ENCODE results near the gene ZNF555.
A peak's percentile ranks its signal among the peaks of the same experiment; 100 is the strongest.

The ZNF555 gene

DNA sequence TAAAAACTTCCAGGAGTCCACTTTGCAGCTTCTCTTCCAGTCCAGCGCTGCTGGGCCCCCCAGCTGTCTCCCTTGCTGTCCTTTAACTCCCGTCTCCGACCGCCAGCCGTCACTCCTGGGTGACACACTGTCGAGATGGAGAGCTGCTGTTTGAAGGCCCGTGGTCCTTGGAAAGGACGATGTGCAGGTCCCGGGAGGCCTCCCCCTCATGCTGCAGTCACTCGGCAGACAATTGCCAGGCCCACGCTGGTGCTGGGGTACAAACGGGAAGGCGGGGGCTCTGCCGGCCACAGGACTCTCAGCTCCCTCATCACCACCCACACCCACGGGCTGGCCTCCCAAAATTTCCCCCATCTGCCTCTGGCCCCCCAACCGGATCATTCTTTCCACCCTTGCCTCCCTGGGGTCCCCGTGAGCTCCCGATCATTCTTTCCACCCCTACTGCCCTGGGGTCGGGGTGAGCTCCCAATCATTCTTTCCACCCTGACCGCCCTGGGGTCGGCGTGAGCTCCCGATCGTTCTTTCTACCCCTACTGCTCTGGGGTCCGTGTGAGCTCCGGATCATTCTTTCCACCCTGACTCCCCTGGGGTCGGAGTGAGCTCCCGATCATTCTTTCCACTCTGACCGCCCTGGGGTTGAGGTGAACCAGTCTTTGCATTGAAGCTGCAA is 37.7 kb upstream of the ZNF555 start:
- H3K36me3 Mint-ChIP-seq: peaks cover 16% of the 10 kb centered on the region
- H3K27ac Mint-ChIP-seq: no peak overlapping the region
- no peaks in the 10 kb centered on the region for H3K4me1 Mint-ChIP-seq
- no peak for DNase-seq
- no peaks in the 10 kb centered on the region for H3K27me3 Mint-ChIP-seq
- H3K4me3 Mint-ChIP-seq: no peak overlapping the region
- CTCF ChIA-PET: no interaction called here
- H3K9me3 Mint-ChIP-seq: no peaks in the 10 kb centered on the region

DNA sequence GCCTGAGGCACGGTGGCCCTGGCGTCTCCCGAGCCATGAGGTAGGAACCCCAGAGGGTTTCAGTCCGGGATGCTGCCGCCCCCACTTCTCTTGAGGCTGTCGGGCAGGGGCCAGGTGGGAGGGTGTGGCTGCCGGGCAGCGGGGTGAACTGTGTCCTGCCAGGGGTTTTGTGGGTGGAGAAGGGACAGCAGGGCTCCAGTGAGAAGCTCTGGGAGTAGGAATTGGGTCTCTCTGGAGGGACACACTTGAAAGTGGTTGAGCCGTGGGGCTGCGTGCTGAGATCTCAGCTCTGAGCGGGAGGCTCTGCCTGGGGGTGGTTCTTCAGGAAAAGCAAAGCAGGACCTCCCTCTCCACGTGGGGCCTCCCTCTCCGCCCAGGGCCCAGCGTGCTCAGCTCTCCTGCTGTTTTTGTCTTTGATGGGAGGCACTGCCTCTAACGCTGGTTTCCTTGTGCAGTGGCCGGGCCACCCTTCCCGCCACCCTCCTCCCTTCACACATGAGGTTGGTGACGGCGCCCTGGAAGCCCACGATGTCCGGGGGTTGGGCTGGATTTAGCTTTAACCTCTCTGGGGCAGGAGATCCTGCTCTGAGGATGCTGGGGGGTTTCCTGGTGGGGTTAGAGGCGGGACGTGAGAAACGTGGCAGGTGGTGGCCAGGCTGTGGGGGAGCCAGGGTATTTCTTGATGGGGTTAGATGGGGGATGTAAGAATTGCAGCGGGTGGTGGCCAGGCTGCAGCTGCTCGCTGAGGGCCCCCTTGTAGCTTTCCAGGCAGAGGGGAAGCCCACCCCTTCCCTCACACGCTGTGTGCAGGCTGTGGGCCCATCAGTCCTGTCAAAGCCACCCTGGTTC is 36.9 kb upstream of the ZNF555 start:
- CTCF ChIA-PET: no interaction called here
- Mint-ChIP-seq H3K27ac (no peak overlapping the region), H3K9me3 (no peaks in the 10 kb centered on the region), H3K27me3 (no peaks in the 10 kb centered on the region), H3K36me3 (peaks cover 22% of the 10 kb centered on the region), H3K4me3 (no peak overlapping the region), H3K4me1 (no peaks in the 10 kb centered on the region)
- no peak for DNase-seq

DNA sequence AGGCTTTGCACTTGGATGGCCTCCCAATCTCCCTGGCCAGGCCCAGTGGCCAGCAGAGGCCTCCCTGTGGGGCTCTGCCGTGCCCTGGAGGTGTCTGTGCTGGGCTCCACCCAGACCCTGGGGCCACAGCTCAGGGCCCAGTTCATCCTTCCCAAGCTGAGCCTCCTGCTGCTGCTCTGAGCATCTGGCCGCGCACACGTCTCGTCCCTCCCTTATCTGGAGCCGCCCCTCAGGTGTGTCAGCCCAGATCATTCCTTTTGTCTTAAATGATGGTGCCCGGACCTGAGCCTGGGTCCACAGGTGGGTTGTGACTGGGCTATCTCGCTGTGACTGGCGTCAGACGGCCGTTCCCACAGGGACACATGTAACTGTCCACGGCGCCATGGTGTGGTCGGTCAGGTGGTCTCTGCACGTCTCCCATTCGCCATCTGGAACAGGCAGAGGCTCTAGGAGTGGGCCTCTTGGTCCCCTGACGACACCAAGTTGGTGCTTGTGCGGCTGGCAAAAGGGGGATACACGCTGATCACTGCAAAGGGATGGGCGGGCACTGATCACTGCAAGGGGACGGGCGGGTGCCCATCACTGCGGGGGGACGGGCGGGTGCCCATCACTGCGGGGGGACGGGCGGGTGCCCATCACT is 35.9 kb upstream of the ZNF555 start:
- Mint-ChIP-seq H3K4me1 (no peaks in the 10 kb centered on the region), H3K27me3 (no peaks in the 10 kb centered on the region), H3K4me3 (no peak overlapping the region), H3K36me3 (peaks cover 22% of the 10 kb centered on the region), H3K27ac (no peak overlapping the region), H3K9me3 (no peaks in the 10 kb centered on the region)
- no peak for DNase-seq
- CTCF ChIA-PET: no interaction called here

DNA sequence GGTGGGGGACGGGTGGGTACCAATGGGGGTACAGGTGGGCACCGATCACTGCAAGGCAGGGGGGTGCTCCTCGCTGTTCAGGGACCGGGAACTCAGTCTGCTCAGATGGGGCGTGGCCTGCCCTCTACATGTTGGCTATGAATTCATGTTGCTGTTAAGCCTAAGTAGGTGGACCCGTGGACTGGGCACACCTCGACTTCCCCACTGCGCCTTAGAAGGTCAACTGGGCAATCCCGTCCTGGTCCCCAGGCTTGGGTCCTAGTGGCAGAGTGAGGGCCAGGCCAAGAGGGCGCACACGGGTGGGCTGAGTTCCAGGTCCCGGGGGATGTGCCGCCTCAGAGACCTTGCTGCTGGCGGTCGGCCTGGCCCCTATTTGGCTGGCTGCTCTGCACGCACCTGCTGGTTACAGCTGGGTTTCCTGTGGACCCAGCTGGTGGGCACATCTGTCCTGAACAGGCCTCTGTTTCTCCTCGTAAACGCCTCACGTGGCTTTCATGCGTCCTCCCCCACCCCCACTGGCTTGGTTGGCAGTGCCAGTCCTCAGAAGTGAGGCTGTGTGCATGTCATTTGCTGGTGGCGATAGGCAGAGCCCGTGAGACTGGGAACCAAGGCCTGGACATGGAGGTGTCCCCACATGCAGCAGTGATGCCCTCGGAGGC is 35.2 kb upstream of the ZNF555 start:
- CTCF ChIA-PET: no interaction called here
- Mint-ChIP-seq H3K4me1 (no peaks in the 10 kb centered on the region), H3K27me3 (no peaks in the 10 kb centered on the region), H3K36me3 (peaks cover 19% of the 10 kb centered on the region), H3K27ac (no peak overlapping the region), H3K4me3 (no peak overlapping the region), H3K9me3 (no peaks in the 10 kb centered on the region)
- no peak for DNase-seq

DNA sequence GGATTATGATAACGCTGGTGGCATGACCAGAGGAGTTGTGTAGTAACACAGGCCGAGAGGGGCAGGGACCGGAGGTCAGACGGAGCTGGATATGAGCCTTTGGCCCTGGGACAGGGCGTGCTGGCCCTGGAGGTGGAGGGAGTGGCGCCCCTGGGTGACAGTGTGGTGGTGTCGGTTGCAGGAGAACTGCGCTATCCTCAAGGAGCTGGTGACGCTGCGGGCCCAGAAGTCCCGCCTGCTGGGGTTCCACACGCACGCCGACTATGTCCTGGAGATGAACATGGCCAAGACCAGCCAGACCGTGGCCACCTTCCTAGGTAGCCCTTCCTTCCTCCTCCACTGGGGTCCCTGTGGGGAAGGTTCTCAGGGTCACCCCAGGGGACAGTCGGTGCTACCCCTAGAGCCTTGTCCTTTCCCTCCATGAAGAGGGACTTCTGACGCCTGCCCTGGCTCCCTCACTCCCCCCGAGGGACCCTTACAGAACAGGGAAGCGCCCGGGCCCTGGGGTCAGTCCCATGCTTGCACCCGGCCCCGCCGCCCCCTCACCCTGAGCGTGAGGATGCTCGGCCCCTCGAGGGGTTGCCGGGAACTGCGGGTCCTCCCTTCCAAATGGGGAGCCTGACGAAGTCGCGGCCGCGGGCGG is 34.4 kb upstream of the ZNF555 start:
- CTCF ChIA-PET: interaction anchor here (0.7 kb wide), 1 partner anchor 144 kb away, joined by 3 read pairs; no protein-coding TSS in a partner anchor
- no peaks in the 10 kb centered on the region for H3K4me1 Mint-ChIP-seq
- peaks cover 17% of the 10 kb centered on the region for H3K36me3 Mint-ChIP-seq

DNA sequence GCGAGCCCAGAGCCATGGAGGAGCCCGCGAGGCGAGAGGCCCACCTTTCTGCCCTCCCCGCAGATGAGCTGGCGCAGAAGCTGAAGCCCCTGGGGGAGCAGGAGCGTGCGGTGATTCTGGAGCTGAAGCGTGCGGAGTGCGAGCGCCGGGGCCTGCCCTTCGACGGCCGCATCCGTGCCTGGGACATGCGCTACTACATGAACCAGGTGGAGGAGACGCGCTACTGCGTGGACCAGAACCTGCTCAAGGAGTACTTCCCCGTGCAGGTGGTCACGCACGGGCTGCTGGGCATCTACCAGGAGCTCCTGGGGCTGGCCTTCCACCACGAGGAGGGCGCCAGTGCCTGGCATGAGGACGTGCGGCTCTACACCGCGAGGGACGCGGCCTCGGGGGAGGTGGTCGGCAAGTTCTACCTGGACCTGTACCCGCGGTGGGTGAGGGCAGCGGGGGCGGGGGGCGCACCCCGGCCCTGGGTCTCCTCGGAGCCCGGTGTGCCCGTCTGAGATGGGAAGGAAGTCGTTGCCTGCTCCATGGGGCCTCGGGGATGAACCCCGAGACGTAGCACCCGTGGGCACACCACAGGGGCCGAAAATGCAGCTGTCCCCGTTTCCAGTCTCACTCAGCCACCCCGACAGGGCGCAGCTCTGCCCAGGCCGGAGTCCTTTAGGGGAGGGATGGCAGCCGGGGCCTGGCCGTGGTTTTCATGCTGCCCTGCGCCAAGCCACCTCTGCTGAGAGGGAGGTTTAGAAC is 33.7 kb upstream of the ZNF555 start:
- CTCF ChIA-PET: no interaction called here
- DNase-seq: no peak
- Mint-ChIP-seq H3K27me3 (no peaks in the 10 kb centered on the region), H3K36me3 (peaks cover 14% of the 10 kb centered on the region), H3K27ac (no peak overlapping the region), H3K9me3 (no peaks in the 10 kb centered on the region), H3K4me3 (no peak overlapping the region), H3K4me1 (no peaks in the 10 kb centered on the region)

More for the DNA sequence above, 34.4 kb upstream of the ZNF555 start:
- H3K9me3 Mint-ChIP-seq: no peaks in the 10 kb centered on the region
- no peak overlapping the region for H3K4me3 Mint-ChIP-seq
- H3K27ac Mint-ChIP-seq: no peak overlapping the region
- DNase-seq: no peak
- no peaks in the 10 kb centered on the region for H3K27me3 Mint-ChIP-seq

DNA sequence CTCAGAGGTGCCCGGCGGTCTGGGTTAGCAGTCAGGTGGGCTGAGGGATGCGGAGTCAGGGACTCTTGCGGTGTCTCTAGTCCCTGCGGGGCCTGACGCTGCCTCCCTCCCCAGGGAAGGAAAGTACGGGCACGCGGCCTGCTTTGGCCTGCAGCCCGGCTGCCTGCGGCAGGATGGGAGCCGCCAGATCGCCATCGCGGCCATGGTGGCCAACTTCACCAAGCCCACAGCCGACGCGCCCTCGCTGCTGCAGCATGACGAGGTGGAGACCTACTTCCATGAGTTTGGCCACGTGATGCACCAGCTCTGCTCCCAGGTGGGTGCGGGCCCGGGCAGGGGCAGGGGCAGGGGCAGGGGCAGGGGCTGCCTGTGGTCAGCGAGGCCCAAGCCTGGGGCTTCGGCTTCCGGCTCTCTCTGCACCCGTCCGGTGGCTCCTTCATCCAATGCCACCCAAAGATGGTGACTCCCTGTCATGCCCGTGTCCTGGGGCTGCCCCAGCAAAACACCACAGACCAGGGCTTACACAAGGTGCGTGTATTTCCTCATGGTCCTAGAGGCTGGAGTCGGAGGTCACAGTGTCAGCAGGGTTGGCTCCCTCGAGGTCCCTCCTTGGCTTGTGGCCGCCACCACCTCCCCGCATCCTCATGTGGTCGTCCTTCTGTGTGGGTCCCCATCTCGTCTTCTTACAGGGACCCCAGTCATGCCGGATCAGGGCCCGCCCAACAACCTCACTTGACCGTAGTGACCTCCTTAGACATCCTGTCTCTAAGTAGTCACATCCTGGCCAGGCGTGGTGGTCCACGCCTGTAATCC is 32.9 kb upstream of the ZNF555 start:
- H3K4me1 Mint-ChIP-seq: no peaks in the 10 kb centered on the region
- no peaks in the 10 kb centered on the region for H3K9me3 Mint-ChIP-seq
- DNase-seq: no peak
- no peak overlapping the region for H3K27ac Mint-ChIP-seq
- no peaks in the 10 kb centered on the region for H3K27me3 Mint-ChIP-seq
- no peak overlapping the region for H3K4me3 Mint-ChIP-seq
- CTCF ChIA-PET: no interaction called here
- H3K36me3 Mint-ChIP-seq: peaks cover 11% of the 10 kb centered on the region

DNA sequence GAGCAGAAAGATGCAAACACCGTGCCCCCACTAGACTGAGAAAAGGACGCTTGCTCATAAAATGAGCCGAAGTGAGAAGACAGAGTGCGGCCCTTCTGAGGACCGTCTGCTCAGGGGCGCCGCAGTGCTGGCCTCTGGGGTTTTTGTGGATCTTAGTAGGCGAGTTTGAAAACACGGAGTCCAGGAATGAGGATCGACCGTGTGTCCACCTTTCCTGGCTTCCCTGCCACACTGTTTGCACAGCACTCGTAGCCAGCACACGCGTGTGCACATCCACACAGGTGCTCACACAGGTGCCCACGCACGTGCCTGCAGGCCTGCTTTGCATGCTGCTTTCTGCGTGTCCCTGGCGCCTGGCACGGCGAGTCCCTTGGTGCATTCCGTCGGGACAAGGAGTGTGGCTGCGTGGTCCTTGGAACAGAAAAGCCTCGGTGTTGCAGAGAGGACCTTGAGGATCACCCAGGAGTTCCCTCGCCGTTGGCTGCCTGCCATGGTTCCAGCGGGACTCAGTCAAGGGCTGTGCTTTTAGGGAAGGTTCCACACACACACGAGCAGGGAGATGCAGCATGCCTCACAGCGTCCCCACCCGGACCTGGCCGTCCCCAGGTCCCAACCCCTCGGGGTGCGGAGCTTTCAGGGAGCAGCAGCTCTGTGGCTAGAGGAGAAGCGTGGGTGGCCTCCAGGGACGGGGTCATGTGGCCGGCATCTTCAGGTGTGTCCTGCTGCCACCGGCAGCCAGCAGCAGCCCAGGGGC is 31.7 kb upstream of the ZNF555 start:
- CTCF ChIA-PET: no interaction called here
- H3K27ac Mint-ChIP-seq: no peak overlapping the region
- peaks cover 11% of the 10 kb centered on the region for H3K36me3 Mint-ChIP-seq
- DNase-seq: no peak
- H3K4me3 Mint-ChIP-seq: no peak overlapping the region
- H3K27me3 Mint-ChIP-seq: no peaks in the 10 kb centered on the region
- H3K9me3 Mint-ChIP-seq: no peaks in the 10 kb centered on the region
- no peaks in the 10 kb centered on the region for H3K4me1 Mint-ChIP-seq

DNA sequence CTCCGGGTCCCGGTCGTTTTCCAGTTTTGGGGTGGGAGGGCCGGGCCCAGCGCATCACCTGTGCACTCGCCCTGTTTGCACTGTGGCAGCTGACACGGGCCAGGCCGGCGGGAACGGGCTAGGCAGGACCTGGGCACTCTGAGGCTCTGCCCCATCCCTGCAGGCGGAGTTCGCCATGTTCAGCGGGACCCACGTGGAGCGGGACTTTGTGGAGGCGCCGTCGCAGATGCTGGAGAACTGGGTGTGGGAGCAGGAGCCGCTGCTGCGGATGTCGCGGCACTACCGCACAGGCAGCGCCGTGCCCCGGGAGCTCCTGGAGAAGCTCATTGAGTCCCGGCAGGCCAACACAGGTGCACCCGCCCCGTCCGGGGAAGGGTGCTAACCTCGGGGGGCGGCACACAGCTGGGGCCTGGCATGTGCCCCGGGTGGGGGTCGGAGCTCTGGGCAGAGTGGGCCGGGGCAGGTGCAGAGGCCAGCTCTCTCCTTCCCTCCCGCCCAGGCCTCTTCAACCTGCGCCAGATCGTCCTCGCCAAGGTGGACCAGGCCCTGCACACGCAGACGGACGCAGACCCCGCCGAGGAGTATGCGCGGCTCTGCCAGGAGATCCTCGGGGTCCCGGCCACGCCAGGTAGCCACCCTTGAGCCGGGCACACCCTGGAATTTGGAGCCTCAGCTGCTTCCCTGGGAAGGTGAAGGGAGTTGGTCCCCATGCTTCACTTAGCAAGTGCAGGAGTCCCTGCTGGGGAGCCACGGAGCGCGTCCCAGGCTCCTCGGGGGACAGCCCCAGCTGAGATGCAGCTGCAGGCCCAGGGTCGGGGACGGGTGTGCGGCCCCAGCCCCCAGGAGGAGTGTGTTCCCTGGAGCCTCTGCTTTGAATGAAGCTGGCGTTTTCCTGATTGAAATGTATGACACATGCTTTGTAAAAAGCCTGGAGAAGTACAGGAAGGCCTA is 30.9 kb upstream of the ZNF555 start:
- CTCF ChIA-PET: no interaction called here
- H3K9me3 Mint-ChIP-seq: no peaks in the 10 kb centered on the region
- no peaks in the 10 kb centered on the region for H3K27me3 Mint-ChIP-seq
- DNase-seq: no peak
- no peak overlapping the region for H3K27ac Mint-ChIP-seq
- H3K4me3 Mint-ChIP-seq: no peak overlapping the region
- H3K36me3 Mint-ChIP-seq: peaks cover 9% of the 10 kb centered on the region
- H3K4me1 Mint-ChIP-seq: no peaks in the 10 kb centered on the region

DNA sequence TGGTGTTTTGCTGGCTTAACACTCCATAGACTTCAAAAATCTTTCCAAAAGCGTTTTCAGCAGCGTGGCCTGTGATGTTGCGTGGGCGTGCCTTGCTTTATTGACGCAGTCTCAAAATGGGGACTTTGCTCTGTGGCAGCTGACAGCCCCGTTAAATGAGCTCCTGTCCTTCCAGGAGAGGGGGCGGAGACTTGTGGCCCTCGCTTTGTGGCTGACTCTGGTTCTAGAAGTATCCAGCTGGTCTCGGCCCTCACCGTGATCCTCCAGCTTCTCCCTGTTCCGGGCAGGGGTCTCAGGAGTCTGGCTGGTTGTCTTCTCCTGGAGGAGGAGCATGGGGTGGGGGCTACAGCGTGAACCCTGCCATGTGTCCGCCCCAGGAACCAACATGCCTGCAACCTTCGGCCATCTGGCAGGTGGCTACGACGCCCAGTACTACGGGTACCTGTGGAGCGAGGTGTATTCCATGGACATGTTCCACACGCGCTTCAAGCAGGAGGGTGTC is 30.0 kb upstream of the ZNF555 start:
- no peak for DNase-seq
- H3K9me3 Mint-ChIP-seq: no peaks in the 10 kb centered on the region
- peak overlapping the region; percentile 7 for H3K27ac Mint-ChIP-seq
- H3K4me1 Mint-ChIP-seq: no peaks in the 10 kb centered on the region
- CTCF ChIA-PET: no interaction called here
- H3K36me3 Mint-ChIP-seq: peaks cover 7% of the 10 kb centered on the region
- no peaks in the 10 kb centered on the region for H3K27me3 Mint-ChIP-seq
- H3K4me3 Mint-ChIP-seq: no peak overlapping the region

DNA sequence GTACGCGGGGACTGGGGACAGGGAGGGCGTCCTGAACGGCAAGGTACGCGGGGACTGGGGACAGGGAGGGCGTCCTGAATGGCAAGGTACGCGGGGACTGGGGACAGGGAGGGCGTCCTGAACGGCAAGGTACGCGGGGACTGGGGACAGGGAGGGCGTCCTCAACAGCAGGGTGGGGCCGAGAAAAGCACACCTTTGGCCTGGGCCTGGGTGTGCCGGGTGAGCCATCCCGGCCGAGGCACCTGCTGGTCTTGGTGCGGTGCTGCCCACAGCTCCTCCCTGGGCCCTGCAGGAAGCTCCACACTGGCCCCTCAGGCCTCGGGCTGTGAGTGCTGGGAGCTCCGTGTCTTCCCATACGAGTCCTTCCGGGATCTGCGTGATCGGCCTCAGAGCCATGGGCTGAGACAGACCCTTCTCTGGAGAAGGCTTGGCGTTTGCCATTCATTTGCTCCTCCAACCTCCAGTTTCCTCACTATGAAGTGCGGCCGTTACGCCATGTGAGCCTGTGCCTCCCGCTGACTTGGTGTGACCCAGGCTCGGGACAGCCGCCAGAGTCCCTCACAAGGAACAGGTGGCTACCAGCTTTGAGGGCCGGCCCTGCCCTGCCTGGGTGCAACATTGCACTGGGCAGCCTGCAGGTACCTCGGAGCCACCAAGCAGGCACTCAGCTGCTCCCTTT is 29.4 kb upstream of the ZNF555 start:
- Mint-ChIP-seq H3K36me3 (peaks cover 7% of the 10 kb centered on the region), H3K4me3 (no peak overlapping the region), H3K4me1 (no peaks in the 10 kb centered on the region), H3K27ac (no peak overlapping the region), H3K9me3 (no peaks in the 10 kb centered on the region), H3K27me3 (no peaks in the 10 kb centered on the region)
- CTCF ChIA-PET: no interaction called here
- no peak for DNase-seq
